Measurements from ENCODE around the gene NR1D1.

- TF ChIP-seq ATF3 (IDR thresholded peaks at IDR 0.05; ENCODE audit: insufficient read depth, low read depth, low read length) (no peak), GABPA (IDR thresholded peaks at IDR 0.05; ENCODE audit: borderline replicate concordance, insufficient read depth, low read length) (no peak)
Observed at GRCh38 chr17:40094874-40095273, 5.5 kb downstream of the NR1D1 start.

Measured in H1 (cell line).